GM18505 (cell line): Measurements from ENCODE around the gene ATP7A.
A peak's percentile ranks its signal among the peaks of the same experiment; 100 is the strongest.

ENCODE experiments used
- ATAC-seq: cut with Tn5 transposase; IDR thresholded peaks from one replicate; pipeline ENCODE4 v1.9.1; 2021; ENCODE audit not compliant: unreplicated experiment
- POLR2A ChIP-seq: IDR thresholded peaks from 4 replicates; pipeline ENCODE4 v1.6.1; 2011; ENCODE audit warnings: borderline replicate concordance; ENCODE audit not compliant: insufficient read depth, insufficient read length; ENCODE audit errors: extremely low read depth

Gene ATP7A

GRCh38 chrX:77960567-77960966 is 50.1 kb downstream of the ATP7A start:
- TF ChIP-seq POLR2A: no peak
- no peak for ATAC-seq

DNA sequence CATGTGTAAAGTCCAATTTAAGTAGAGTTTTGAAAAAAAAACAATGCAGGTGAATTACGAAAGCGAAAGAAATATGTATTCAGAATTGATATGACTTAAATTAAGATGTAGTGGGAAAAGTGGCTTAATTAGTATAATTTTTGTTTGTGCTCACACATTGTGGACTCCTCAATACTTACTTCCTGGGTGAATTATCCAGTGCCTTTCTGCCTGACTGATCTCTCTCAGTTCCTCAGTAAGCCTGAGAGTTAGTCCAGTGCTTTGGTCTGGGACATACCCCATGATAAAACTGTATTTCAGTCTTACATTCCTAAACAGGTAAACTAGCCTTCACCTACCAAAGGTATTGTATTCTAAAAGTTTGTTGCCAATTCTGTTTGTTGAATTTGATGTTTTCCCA is 50.6 kb downstream of the ATP7A start:
- no peak for TF ChIP-seq POLR2A
- no peak for ATAC-seq

- ATAC-seq: no peak
- no peak for TF ChIP-seq POLR2A
These were observed 51.8 kb downstream of the ATP7A start for GRCh38 chrX:77962068-77962902.

- no peak for ATAC-seq
These were observed 55.9 kb downstream of the ATP7A start for GRCh38 chrX:77966361-77966760.

DNA sequence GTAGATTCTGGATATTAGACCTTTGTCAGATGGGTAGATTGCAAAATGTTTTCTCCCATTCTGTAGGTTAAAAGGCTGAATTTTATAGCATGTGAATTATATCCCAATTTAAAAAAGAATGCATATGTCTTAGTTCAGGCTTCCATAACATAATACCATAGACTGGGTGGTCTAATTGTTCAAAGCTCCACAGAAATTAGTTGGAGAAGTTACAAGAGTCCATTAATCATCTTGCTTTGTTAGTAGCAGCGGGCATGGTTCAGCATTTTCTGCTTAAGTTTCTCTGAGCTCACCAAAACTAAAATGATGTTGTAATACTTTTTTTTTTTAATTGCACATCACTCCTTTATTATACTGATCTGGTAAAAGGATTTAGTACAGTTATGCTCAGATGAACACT is 57.1 kb downstream of the ATP7A start:
- no peak for ATAC-seq
- no peak for TF ChIP-seq POLR2A

More at GRCh38 chrX:77966361-77966760, 55.9 kb downstream of the ATP7A start:
- TF ChIP-seq POLR2A: no peak

- TF ChIP-seq POLR2A: no peak
- no peak for ATAC-seq
These were observed 59.0 kb downstream of the ATP7A start, which contains the start of gene PGAM4 for GRCh38 chrX:77969538-77969937. PGAM4 (minus strand) TSS chrX:77969638; CDS start chrX:77969638, 0 bp downstream.

DNA sequence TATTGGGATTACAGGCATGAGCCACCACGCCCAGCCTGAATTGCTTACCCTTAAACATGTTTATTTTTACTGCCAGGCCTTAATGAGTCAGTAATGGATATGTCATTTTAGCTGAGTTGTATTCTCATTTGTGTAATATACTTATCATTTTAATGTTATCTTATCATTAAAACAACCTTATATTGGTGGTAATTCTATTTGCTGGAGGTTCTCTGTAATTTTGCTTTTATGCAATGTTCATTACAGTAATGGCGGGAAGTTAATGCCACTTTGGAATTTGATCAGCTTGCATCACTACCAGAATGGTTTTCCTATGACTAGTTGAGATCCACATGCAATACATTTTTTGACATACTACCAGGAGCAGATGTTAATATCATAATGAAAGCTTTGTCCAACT is 65.3 kb downstream of the ATP7A start:
- no peak for TF ChIP-seq POLR2A
- no peak for ATAC-seq

GRCh38 chrX:77977095-77977494 is 66.6 kb downstream of the ATP7A start:
- no peak for TF ChIP-seq POLR2A
- ATAC-seq: no peak

DNA sequence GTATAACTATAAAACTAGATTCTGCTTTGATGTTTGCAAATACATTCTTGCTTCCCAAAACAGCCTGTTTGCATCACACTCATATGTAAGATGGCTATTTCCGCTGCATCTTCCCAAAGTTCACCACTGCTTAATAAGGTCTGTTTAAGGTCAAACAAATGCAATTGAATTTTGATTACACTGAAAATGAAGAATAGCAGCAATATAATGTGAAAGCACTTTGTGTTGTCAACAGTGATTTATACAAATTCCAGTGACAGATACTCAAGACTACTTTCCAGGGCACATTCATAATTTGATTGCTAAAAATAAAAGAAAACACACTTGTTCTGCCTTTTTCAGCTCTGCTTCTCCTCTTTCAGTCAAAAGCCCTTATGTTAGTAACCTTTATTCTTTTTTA is 67.0 kb downstream of the ATP7A start:
- ATAC-seq: no peak
- TF ChIP-seq POLR2A: no peak

GRCh38 chrX:77979870-77980269 is 69.4 kb downstream of the ATP7A start:
- no peak for TF ChIP-seq POLR2A

DNA sequence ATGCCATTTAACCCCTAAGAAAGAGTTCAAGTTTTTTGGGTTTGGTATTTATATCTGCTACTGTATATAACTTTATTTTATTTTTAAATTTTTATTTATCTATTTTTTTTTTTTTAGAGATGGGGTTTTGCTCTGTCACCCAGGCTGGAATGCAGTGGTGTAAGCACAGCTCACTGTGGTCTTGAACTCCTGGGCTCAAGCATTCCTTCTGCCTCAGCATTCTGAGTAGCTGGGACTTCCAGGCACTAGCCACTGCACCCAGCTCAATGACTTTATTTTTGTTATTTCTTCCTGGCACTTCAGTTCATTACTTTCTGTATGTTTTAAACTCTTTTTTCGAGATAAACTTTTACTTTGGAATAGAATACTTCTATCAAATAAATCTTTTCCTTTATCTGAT is 101.4 kb downstream of the ATP7A start:
- TF ChIP-seq POLR2A: no peak
- no peak for ATAC-seq

More at GRCh38 chrX:77979870-77980269, 69.4 kb downstream of the ATP7A start:
- no peak for ATAC-seq

GRCh38 chrX:78019586-78020483 is 109.3 kb downstream of the ATP7A start:
- ATAC-seq: no peak
- no peak for TF ChIP-seq POLR2A

GRCh38 chrX:78024349-78025059 is 114.0 kb downstream of the ATP7A start:
- TF ChIP-seq POLR2A: no peak
- ATAC-seq: peak; percentile 64
